Type B pancreatic cell (in vitro differentiated cells): ENCODE results near the gene WWC1. TPM values are rescaled to one million over a fixed set of nuclear protein-coding genes. Genes with fewer than 3 reads are reported as not detected.
A peak's percentile ranks its signal among the peaks of the same experiment; 100 is the strongest.

Experiments
- DNase-seq: peaks from one replicate; pipeline ENCODE4 v3.0.0; 2021; ENCODE audit warnings: mixed read lengths; ENCODE audit not compliant: unreplicated experiment; ENCODE audit errors: extremely low spot score
- H3K27ac Mint-ChIP-seq: 2 replicates; pipeline ENCODE4 v1.8.0; 2021; ENCODE audit warnings: mild to moderate bottlenecking, mixed read lengths
- H3K27me3 Mint-ChIP-seq: 2 replicates; pipeline ENCODE4 v1.8.0; 2021; ENCODE audit warnings: mixed read lengths
- H3K36me3 Mint-ChIP-seq: 2 replicates; pipeline ENCODE4 v1.8.0; 2021; ENCODE audit warnings: mixed read lengths
- H3K4me1 Mint-ChIP-seq: one replicate; pipeline ENCODE4 v1.8.0; 2021; ENCODE audit warnings: mixed read lengths; ENCODE audit not compliant: unreplicated experiment
- H3K4me3 Mint-ChIP-seq: 2 replicates; pipeline ENCODE4 v1.8.0; 2021; ENCODE audit warnings: mild to moderate bottlenecking, mixed read lengths
- H3K9me3 Mint-ChIP-seq: 2 replicates; pipeline ENCODE4 v1.8.0; 2021; ENCODE audit warnings: mixed read lengths
- CTCF ChIP-seq: fragments of 200-600 bp; sonication (generic); conservative IDR thresholded peaks from 2 replicates; pipeline ENCODE4 v1.5.0; 2021; ENCODE audit warnings: antibody characterized with exemption, mild to moderate bottlenecking
- total RNA-seq: library from RNA; stranded (reverse); gene quantifications from 2 replicates; pipeline ENCODE4 v1.2.1, GENCODE V29; 2021; ENCODE audit warnings: low replicate concordance

The WWC1 gene
- total RNA-seq, 1 donor from 2014 or later: 80.1 TPM

- peaks cover 10% of the 10 kb centered on the region for H3K27me3 Mint-ChIP-seq
- TF ChIP-seq CTCF: peak; percentile 97
- H3K36me3 Mint-ChIP-seq: no peaks in the 10 kb centered on the region
- peak overlapping the region; percentile 76 for H3K27ac Mint-ChIP-seq
- DNase-seq: peak; percentile 95
- H3K4me3 Mint-ChIP-seq: peak overlapping the region; percentile 88
- no peaks in the 10 kb centered on the region for H3K9me3 Mint-ChIP-seq
- peaks cover 24% of the 10 kb centered on the region for H3K4me1 Mint-ChIP-seq
These were observed 22.2 kb upstream of the WWC1 start for GRCh38 chr5:168268949-168269936.

GRCh38 chr5:168269937-168270330 is 21.5 kb upstream of the WWC1 start:
- H3K9me3 Mint-ChIP-seq: no peaks in the 10 kb centered on the region
- DNase-seq: no peak
- peak overlapping the region; percentile 76 for H3K27ac Mint-ChIP-seq
- peaks cover 24% of the 10 kb centered on the region for H3K4me1 Mint-ChIP-seq
- H3K36me3 Mint-ChIP-seq: no peaks in the 10 kb centered on the region
- peaks cover 10% of the 10 kb centered on the region for H3K27me3 Mint-ChIP-seq
- peak overlapping the region; percentile 88 for H3K4me3 Mint-ChIP-seq
- no peak for TF ChIP-seq CTCF

GRCh38 chr5:168270476-168270875 is 21.0 kb upstream of the WWC1 start:
- Mint-ChIP-seq H3K4me3 (peak overlapping the region; percentile 88), H3K9me3 (no peaks in the 10 kb centered on the region), H3K36me3 (no peaks in the 10 kb centered on the region), H3K27me3 (peaks cover 10% of the 10 kb centered on the region), H3K4me1 (peaks cover 24% of the 10 kb centered on the region), H3K27ac (peak overlapping the region; percentile 76)
- no peak for TF ChIP-seq CTCF
- no peak for DNase-seq

- no peaks in the 10 kb centered on the region for H3K36me3 Mint-ChIP-seq
- no peak overlapping the region for H3K4me3 Mint-ChIP-seq
- H3K27ac Mint-ChIP-seq: no peak overlapping the region
- peaks cover 9% of the 10 kb centered on the region for H3K27me3 Mint-ChIP-seq
- H3K4me1 Mint-ChIP-seq: peaks cover 24% of the 10 kb centered on the region
- DNase-seq: no peak
- no peaks in the 10 kb centered on the region for H3K9me3 Mint-ChIP-seq
- no peak for TF ChIP-seq CTCF
These were observed 18.1 kb upstream of the WWC1 start for GRCh38 chr5:168273056-168273980.

GRCh38 chr5:168274406-168274805 is 17.0 kb upstream of the WWC1 start:
- Mint-ChIP-seq H3K4me3 (no peak overlapping the region), H3K27me3 (peaks cover 5% of the 10 kb centered on the region), H3K9me3 (no peaks in the 10 kb centered on the region), H3K27ac (no peak overlapping the region), H3K4me1 (peaks cover 13% of the 10 kb centered on the region), H3K36me3 (no peaks in the 10 kb centered on the region)
- no peak for DNase-seq
- no peak for TF ChIP-seq CTCF
